Stimulated activated CD4-positive, alpha-beta T cell treated with anti-CD3 and anti-CD28 coated beads, Interleukin-1b, Interleukin-23, amount 100 ng/mL, for 4 hours (primary cell): ENCODE data around the gene TTLL11.

Experiments
- DNase-seq, 2 donors: peaks; one replicate each; pipeline ENCODE4 v3.0.0-alpha.2; 2020; ENCODE audit warnings: low read depth in 2 of 2

The TTLL11 gene, protein sequence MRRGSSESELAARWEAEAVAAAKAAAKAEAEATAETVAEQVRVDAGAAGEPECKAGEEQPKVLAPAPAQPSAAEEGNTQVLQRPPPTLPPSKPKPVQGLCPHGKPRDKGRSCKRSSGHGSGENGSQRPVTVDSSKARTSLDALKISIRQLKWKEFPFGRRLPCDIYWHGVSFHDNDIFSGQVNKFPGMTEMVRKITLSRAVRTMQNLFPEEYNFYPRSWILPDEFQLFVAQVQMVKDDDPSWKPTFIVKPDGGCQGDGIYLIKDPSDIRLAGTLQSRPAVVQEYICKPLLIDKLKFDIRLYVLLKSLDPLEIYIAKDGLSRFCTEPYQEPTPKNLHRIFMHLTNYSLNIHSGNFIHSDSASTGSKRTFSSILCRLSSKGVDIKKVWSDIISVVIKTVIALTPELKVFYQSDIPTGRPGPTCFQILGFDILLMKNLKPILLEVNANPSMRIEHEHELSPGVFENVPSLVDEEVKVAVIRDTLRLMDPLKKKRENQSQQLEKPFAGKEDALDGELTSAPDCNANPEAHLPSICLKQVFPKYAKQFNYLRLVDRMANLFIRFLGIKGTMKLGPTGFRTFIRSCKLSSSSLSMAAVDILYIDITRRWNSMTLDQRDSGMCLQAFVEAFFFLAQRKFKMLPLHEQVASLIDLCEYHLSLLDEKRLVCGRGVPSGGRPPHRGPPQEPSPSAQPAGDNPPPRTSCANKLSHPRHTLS

DNA sequence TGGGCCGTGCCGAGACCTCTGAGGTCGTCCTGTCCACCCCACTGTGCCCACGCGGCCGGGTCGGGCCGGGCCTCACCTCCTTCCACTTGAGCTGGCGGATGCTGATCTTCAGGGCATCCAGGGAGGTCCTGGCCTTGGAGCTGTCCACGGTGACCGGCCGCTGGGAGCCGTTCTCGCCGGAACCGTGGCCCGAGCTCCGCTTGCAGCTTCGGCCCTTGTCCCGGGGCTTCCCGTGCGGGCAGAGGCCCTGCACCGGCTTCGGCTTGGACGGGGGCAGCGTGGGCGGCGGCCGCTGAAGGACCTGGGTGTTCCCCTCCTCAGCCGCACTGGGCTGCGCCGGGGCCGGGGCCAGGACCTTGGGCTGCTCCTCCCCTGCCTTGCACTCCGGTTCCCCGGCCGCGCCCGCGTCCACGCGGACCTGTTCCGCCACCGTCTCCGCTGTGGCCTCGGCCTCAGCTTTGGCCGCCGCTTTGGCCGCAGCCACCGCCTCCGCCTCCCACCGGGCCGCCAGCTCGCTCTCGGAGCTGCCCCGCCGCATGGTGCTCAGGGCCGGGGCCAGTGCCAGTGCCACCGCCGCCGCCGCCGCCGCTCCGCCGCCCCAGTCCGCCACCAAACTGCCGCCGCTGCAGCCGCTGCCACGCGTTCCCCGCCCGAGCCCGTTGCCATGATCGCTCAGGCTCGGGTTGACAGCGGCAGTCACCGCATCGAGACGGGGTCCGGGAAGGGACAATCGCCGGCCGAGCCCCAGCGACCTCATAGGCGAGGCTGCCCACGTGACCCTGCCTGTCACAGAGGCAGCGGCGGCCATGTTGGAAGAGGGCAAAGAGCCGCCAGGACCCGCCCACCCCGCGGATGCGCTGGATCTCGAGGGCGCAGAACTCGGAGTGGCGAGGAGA, at the start of gene TTLL11:
Gene TTLL11, minus strand, starts transcription at position 698 of the 896 bp plus-strand sequence. Its CDS starts 160 bp downstream, at position 538.
- DNase-seq: peak; percentile 92 to 94

DNA sequence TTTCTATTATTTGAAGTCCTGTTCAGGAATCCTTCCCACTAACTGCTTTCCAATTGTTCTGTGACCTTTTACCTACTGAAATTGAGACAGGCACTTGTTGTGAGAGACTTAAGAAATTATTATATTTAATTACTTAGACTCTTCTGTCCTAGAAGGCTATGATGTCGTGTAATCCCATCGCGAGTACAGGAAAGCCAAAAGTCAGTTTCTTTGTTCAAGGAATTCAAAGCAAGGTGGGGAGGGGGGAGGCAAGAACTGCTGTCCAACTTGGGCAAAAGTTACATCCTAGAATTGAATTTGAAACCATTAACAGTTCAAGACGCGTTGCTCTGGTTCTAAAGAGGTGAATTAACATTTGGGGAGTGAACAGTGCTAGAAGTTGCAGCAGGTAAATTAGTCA, 48.6 kb upstream of the TTLL11 start:
- no peak for DNase-seq

DNA sequence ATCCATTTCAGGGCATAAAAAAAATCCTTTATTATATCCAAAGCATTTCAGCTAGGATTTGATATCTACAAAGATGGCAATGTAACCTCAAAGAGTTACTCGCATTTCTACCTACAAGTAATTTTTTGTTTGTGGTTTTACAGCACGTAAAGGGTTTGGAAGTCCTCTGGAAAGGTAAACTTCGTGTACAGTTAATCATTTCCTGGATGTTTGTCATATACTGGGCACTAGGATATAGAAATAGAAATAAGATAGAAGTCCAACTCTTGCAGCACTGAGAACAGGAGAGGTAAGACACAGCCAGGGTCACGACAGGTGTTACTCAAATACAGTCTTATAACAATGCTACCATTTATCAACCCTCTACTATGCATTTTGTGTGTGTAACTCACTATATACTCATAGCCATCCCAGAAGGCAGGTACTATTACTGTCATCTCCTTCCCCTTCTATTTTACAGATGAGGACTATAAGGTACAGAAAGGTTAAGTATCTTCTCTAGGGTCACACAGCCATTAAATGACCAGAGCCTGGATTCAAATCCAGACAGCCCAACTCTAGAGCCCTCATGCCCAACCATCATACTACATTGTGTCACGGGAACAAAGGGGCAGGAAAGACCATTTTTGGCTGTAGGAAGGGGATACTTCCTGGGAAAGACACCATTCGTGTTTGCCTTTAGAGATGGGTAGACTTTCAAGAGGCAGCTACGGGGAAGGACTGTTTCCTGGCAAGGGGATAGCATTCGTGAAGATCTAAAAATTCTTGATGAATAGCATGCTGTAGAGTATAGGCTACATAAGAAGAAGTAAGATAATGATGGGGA, 47.5 kb upstream of the TTLL11 start:
- DNase-seq: no peak

DNA sequence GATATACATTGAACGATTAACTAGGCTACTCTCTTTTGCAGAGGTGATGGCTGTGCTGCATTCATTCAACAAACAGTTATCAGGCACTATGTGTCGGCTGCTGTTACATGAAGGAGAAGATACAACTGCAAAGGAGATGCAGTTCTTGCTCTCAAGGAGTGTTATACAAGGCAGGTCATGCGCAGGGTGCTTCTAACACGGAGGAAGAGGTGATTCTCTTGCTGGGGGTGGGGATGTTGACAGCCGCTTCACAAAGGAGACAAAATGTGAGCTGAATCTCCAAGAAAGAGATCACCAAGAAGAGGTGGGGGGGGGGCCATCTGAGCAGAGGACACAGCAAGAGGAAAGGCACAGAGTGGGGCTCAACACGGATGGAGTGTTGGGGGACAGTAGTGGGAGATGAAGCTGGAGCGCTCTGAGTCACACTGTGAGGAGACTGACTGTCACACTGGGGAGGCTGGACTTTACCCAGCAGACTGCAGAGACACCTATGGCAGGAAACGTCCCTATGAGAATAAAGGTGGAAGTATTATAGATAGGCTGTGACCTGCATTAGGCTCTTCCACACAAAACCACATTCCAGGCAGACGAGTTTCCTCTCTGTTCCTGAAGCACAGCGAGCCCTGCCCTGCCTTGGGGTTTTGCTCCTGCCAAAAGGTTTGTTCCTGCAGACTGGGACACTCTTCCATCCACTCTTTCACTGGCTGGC, 45.6 kb upstream of the TTLL11 start:
- DNase-seq: no peak

DNA sequence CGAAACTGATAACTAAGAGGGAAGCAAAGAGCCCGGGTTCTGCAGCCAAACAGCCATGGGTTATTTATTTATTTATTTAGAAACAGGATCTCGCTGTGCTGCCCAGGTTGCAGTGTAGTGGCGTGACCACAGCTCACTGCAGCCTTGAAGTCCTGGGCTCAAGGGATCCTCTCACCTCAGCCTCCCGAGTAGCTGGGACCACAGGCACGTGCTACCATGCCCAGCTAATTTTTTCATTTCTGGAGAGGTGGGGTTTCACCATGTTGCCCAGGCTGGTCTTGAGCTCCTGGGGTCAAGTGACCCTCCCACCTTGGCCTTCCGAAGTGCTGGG, 42.4 kb upstream of the TTLL11 start:
- no peak for DNase-seq

DNA sequence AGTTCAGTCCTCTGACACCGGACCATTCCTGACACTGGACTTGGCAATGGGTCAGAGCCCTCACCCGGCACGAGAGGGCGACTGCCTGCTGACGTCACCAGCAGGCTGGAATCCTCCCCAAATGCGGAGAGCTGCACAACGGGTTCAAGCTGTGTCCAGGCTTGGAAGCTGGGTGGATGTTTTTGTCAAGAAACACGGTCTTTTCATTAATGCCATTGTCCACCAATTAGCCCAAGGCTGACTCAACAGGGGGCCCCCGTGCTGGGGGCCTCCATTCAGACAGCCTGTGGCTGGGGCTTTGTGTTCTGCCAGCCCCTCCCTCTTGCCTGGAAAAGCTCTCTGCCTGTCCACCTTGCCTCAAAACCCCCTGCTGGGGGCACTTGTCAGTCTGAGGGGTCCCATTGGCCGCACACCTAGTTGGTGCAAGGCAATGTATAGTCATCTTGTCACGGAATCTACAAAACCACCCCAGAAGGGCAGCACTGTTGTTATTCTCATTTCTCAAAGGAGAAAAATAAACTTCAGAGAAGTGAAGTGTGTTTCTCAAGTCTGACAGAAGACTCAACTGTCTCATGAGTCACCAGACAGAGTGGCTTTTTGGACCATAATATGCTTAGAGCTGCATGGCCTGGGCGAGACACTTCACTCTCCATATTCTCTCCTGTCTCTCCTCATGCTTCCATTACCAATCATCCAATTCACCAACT, 41.9 kb upstream of the TTLL11 start:
- DNase-seq: no peak

DNA sequence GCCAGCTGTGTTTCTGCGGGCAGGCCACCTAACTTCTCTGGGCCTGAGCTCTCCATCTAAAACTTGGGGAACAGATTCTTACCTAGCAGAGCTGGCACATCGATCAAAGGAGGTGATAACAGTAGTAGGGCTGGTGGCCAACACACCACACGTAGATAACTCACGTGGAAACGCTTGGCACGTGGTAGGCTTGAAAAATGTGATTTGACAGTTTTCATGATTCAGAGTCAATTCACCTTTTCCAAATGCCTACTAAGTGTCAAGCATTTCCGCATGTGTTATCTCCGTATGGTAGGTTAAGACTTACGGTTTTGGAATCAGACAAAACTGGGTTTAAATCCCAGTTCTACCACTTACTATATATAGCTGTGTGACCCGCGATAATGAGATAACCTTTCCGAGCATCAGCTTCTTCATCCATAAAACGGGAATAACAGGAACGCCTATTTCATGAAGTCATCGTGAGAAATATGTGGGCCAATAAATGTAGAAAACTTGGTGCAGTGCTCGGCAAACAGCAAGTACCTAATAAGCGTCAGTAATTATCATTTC, 41.0 kb upstream of the TTLL11 start:
- no peak for DNase-seq

DNA sequence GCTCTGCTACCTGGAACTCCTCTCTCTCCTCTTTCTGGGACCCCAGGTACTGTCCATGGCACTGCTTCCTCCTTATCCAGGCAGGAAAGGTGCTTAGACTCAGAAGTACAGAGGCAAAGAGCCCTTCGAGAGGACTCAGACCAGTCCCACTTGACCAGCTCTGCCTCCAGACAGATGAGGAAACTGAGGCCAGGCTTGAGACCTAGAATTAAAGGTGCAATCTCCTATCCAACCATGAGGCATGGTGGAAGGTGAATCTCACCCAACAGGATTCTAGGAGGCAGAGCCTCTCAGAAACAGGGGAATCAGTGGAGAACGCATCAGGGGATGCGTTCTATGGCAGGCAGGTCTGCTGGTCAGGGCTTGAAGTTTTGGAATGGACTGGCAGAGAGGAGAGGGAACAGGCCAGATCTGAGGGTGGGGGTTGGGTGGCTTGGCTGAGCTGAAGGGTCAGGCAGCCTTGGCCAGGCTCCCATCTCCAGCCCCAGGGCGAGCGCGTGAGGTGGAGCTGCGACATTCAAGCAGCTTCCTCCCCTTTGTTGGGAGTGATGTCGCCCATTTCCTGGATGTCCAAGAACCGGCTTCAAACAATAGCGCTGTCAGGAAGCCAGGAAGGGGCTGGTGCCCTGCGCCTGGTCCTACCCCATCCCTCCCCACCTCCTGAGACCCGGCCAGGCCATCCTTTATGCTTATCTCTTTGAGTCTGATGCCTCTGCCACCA, 40.3 kb upstream of the TTLL11 start:
- DNase-seq: no peak

DNA sequence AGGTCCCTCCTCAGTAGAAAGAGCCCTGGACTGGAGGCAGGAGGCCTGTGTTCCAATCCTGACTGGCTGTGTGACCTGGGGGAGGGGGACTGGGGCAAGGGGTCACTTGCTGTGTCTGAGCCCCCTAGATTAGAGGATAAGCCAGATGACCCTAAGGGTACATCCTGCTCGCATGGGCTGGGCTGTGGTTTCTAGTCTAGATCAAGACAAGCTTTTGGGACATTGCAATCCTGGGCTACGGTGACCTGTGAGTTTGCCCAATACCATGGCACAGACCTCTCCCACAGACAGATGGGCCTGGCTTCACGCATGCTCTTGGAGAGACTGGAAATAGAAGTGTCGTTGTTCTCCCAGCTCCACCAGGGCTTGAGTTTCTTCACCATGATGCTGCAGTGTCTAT, 39.4 kb upstream of the TTLL11 start:
- no peak for DNase-seq

DNA sequence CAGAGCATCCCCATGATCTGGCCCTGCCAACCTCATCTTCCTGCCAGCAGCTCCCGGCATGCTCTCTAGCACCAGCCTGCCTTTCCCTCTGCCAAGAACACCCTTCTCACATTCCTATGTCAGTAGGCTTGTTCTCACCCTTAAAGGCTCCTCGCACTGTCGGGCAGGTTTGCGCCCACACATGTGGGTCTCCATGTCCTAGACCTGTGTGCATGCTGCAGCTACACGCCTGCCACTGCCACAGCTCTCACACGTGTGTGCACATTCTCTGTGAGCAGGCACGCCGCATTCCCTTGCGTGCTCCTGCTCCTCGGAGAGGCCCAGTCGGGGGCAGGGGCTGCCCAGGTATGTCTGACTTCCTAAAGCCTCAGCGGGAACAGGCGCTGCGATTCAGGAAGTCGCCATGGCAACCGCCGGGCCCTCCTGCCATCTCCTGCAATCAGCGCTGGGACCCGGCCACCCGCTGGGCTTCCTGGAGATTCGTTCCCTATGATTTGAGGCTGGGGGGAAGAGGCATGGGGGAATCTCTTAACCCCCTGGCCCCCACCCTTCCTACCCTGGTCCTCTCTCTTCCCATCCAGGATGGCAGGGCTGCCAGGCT, 38.4 kb upstream of the TTLL11 start:
- DNase-seq: no peak

DNA sequence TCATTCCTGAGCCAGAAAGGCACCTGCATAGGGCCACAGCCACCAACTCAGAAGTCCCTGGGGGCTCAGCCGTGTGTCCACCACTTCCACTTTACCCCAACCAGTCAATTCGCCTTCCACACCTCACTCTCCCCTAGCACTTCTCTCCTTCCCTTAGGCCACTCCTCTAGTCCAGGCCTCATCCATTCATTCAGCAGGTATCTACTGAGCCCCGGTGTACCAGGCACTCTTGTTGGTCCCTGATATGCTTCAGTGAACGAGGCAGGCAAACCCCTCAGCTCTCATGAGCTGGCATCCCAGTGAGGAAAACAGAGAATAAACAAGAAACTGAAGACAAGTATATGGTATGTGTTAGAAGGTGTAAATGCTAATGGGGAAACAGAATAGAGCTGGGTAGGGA, 37.7 kb upstream of the TTLL11 start:
- no peak for DNase-seq

DNA sequence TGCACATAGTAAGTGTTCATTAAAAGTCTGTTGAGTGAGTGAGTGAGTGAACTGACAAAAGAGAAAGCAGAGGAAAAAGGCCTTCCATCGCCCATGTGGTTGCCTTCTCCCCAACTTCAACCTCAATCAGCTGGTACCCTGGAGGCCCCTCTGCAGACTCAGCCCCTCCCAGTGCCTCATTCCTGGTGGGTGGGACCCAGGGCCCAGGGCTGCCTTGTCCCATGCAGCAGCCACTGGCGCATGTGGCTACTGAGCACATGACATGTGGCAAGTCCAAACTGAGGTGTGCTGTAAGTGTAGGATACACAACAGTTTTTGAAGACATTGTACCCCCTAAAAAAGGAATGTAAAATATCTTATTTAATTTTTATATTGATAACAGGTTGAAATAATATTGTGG, 36.9 kb upstream of the TTLL11 start:
- no peak for DNase-seq

DNA sequence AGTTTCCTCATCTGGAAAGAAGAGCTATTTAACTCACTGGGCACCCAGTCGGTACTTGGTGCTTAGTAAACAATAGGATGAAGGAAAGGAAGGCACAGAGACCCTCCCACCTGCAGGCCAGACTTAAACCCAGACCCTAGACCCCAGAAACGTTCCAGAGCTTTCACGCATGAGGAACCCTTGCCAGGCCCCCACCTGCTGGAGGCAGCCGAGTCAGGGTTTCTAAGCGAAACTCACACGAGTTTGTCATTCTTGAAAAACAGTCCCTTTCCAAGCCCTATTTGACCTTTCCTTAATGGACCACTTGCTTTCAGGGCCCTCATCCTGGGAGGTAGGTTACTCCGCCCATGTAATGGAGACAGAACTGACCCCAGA, 35.8 kb upstream of the TTLL11 start:
- DNase-seq: no peak

DNA sequence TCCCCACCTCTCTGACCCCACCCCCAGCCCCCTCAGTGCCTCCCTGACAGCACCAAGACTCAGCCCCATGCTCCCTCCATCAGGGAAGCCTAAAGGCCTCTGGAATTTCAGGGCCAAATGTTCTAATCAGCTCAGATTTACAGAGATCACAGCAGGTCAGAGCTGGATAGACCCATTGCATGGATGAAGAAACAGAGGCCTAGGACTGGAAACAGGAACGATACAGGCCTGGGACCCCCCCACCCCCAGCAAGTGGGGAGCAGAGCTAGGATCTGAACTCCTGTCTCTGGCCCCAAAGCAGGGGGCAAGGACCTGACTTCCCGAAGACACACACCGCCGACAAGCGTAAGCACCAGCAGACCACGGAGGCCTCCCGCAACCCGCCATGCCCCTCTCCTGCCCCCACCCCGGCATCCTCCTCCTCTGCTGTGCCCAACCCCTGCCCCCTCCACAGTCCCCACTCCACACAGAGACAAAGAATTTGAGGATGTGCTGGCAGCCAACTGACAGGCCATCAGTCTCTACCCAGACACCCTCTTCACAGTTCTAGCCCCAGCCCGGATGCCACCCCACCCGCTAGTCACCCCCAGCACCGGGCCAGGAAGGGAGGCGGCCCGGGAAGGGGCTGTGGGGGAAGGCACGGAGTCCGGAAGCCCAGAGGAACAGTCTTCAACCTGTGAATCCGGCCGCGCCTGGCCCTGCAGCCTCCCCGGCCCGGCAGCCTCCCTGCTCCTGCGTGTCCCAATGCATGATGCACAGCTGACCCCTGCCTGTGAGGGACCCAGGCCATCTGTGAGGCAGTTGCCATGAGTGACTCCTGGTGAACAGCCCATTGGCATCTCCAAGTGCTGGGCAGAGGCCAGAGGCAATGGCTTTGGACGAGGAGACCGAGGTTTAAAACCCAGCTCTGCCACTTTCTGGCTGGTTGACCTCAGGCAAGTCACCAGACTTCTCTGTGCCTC, 35.2 kb upstream of the TTLL11 start:
- DNase-seq: no peak

DNA sequence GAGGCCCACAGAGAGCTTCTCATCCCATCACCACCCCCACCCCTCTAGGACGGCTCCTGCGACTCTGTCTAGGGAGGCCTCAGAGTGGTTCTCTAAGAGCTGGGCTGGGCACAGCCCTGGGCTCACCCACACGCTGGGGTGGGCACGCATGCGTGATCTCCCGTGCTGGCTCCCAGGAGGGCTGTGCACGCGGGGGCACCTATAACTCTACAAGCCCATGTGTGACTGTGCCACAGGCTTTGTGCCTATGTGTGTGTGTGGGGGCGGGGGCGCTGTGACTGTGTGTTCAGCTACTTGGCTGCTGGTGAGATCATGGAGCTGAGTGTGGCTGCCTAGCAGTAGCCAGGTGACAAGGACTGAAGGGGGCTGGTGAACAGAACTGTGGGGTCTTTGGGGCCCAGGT, 34.3 kb upstream of the TTLL11 start:
- no peak for DNase-seq

DNA sequence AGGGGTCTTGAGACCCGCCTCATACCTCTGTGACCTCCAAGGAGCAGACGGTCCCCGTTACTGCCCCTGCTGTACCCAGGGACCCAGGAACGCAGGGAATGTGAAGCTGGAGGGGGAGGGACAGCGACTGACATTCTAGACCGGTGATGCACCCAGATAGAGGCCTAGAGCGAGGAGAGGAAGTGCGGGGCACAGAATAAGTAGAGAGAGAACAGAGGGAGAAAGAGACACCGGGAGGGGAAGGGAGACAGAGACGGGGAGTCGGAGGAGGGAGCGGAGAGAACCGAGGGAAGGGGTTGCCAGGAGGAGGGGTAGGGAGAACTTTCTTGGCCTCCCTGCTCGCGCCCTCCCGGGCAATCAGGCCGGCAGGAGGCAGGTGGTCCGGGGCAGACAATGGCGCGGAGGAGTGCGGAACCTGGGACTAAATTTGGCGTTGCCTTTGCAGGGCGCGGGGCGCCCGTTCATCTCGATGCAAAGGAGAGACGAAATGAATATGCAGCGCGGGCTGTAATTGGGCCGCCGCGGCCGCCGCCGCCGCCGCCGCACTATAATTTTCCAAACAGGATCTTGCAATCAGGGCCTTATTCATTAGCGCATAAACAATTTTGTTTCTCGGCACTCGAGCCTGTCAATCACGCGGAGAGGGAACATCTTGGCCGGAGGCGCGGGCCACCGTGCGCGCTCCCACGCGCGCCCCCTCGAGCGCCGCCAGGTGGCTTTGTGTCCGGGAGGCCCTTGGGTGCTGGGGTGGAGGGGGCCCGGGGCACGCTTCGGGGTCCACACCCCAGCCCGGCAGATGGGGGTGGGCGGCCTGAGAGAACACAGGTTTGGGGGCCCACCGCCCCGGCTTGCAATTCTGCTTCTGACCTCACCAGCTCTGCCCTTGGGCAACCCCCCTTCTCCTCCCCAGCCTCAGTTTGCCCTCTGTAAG, 33.5 kb upstream of the TTLL11 start:
- DNase-seq: no peak
